Measurements from ENCODE around the gene TUG1. TPM values are rescaled to one million over a fixed set of nuclear protein-coding genes. Genes with fewer than 3 reads are reported as not detected.

The TUG1 gene
- total and polyA plus RNA-seq, 12 donors, result 33.3 to 90.5 (median 54.0) TPM

- H3K27me3 ChIP-seq, result no peaks in the 10 kb centered on the region
- no peak for DNase-seq
- no peak overlapping the region for H3K27ac ChIP-seq
- WGBS, 4 donors, result 90 to 100% (median 94%) methylated on average over 4 of the region's 4 CpGs
- TF ChIP-seq POLR2A (IDR thresholded peaks at IDR 0.05), result no peak
- intact Hi-C loops (cut with DNase I), result no loop called here
- H3K36me3 ChIP-seq (replicated peaks in 1 of 2), result peaks cover 0 to 98% of the 10 kb centered on the region in 2 donors
- H3K9me3 ChIP-seq (replicated peaks in 1 of 3), result no peaks in the 10 kb centered on the region
- H3K4me3 ChIP-seq, result no peak overlapping the region
- H3K4me1 ChIP-seq (replicated peaks in 1 of 2), result no peaks in the 10 kb centered on the region
Measured at GRCh38 chr22:30931541-30932300, 37.3 kb upstream of the TUG1 start.

GRCh38 chr22:30932661-30933060 is 36.4 kb upstream of the TUG1 start:
- no peak overlapping the region for H3K27ac ChIP-seq
- no peaks in the 10 kb centered on the region for H3K4me1 ChIP-seq (replicated peaks in 1 of 2)
- H3K27me3 ChIP-seq, result no peaks in the 10 kb centered on the region
- H3K9me3 ChIP-seq (replicated peaks in 1 of 3), result no peaks in the 10 kb centered on the region
- peaks cover 0 to 98% of the 10 kb centered on the region in 2 donors for H3K36me3 ChIP-seq (replicated peaks in 1 of 2)
- no peak overlapping the region for H3K4me3 ChIP-seq
- 94 to 98% (median 96%) methylated on average over 12 to 16 of the region's 16 CpGs for WGBS, 4 donors
- TF ChIP-seq CTCF (IDR thresholded peaks at IDR 0.05) (no peak), POLR2A (IDR thresholded peaks at IDR 0.05) (no peak)
- no peak for DNase-seq
- intact Hi-C loops (cut with DNase I), result no loop called here

GRCh38 chr22:30933457-30933856 is 35.6 kb upstream of the TUG1 start:
- 79 to 89% (median 88%) methylated on average over 5 to 7 of the region's 7 CpGs for WGBS, 4 donors
- H3K27me3 ChIP-seq, result no peaks in the 10 kb centered on the region
- no peak overlapping the region for H3K27ac ChIP-seq
- no peak overlapping the region for H3K4me3 ChIP-seq
- intact Hi-C loops (cut with DNase I), result no loop called here
- no peaks in the 10 kb centered on the region for H3K9me3 ChIP-seq (replicated peaks in 1 of 3)
- DNase-seq, result no peak
- H3K4me1 ChIP-seq (replicated peaks in 1 of 2), result no peaks in the 10 kb centered on the region
- TF ChIP-seq POLR2A (IDR thresholded peaks at IDR 0.05), result no peak
- no peak for TF ChIP-seq CTCF (IDR thresholded peaks at IDR 0.05)
- peaks cover 0 to 98% of the 10 kb centered on the region in 2 donors for H3K36me3 ChIP-seq (replicated peaks in 1 of 2)

GRCh38 chr22:30934053-30934452 is 35.0 kb upstream of the TUG1 start:
- Histone ChIP-seq H3K9me3 (replicated peaks in 1 of 3) (no peaks in the 10 kb centered on the region), H3K27me3 (no peaks in the 10 kb centered on the region), H3K4me3 (no peak overlapping the region), H3K27ac (no peak overlapping the region), H3K4me1 (replicated peaks in 1 of 2) (no peaks in the 10 kb centered on the region), H3K36me3 (replicated peaks in 1 of 2) (peaks cover 0 to 96% of the 10 kb centered on the region in 2 donors)
- intact Hi-C loops (cut with DNase I), result no loop called here
- WGBS, 4 donors, result 90 to 97% (median 92%) methylated on average over 7 to 8 of the region's 8 CpGs
- DNase-seq, result no peak
- TF ChIP-seq CTCF (IDR thresholded peaks at IDR 0.05) (no peak), POLR2A (IDR thresholded peaks at IDR 0.05) (no peak)

Measured in adrenal gland (tissue), 12 donors.